K562 (cell line): ENCODE results near the gene PDE6D. TPM values are rescaled to one million over a fixed set of nuclear protein-coding genes. Genes with fewer than 3 reads are reported as not detected.

Source experiments
- C11orf30 ChIP-seq: fragments of 450-650 bp; IDR thresholded peaks from 2 replicates; pipeline ENCODE4 v1.6.1; 2016; ENCODE audit warnings: low read depth, mild to moderate bottlenecking
- CHCHD3 ChIP-seq: fragments of 250-450 bp; sonication (Bioruptor Pico); IDR thresholded peaks from 2 replicates; pipeline ENCODE4 v2.1.2; 2022; ENCODE audit warnings: mild to moderate bottlenecking
- ELF4 ChIP-seq: fragments of 450-650 bp; formaldehyde crosslinking; IDR thresholded peaks from 2 replicates; pipeline ENCODE4 v1.4.0; 2022; ENCODE audit warnings: missing genetic modification characterization
- ETV5 ChIP-seq: sonication (generic); formaldehyde crosslinking; IDR thresholded peaks from 2 replicates; pipeline ENCODE4 v1.4.0; 2020; ENCODE audit warnings: low read depth, mild to moderate bottlenecking, missing genetic modification reagents
- FOS ChIP-seq: IDR thresholded peaks from 3 replicates; pipeline ENCODE4 v1.6.1; 2011; ENCODE audit not compliant: insufficient read length; ENCODE audit errors: extremely low read depth
- FOXM1 ChIP-seq, 2 experiments: fragments of 450-650 bp in 1 of 2; sonication (generic) in 1 of 2; formaldehyde crosslinking in 1 of 2; IDR thresholded peaks; 2 replicates each; pipeline versions ENCODE4 v1.6.1 to v1.9.0; 2017 to 2022; ENCODE audit warnings: low read depth in 2 of 2, mild to moderate bottlenecking in 2 of 2, missing genetic modification reagents in 1 of 2, moderate library complexity in 1 of 2
- GTF2F1 ChIP-seq: IDR thresholded peaks from 2 replicates; pipeline ENCODE4 v1.6.1; 2011; ENCODE audit warnings: low read depth, low read length, improper control_type of control experiment
- HDAC2 ChIP-seq: fragments of 450-650 bp; IDR thresholded peaks from 2 replicates; pipeline ENCODE4 v1.6.1; 2016; ENCODE audit warnings: mild to moderate bottlenecking
- ILK ChIP-seq: fragments of 450-650 bp; IDR thresholded peaks from 2 replicates; pipeline ENCODE4 v1.6.1; 2016; ENCODE audit warnings: missing genetic modification characterization, low read depth, mild to moderate bottlenecking, missing compliant biosample characterization, moderate library complexity, borderline replicate concordance
- KDM1A ChIP-seq, 2 experiments: fragments of 450-650 bp; IDR thresholded peaks; 2 replicates each; pipeline ENCODE4 v1.6.1; 2016; ENCODE audit warnings: mild to moderate bottlenecking in 2 of 2
- KDM2B ChIP-seq: fragments of 250-450 bp; sonication (Bioruptor Pico); IDR thresholded peaks from 2 replicates; pipeline ENCODE4 v1.8.0; 2021; ENCODE audit warnings: mild to moderate bottlenecking, moderate library complexity
- KHSRP ChIP-seq: fragments of 450-650 bp; IDR thresholded peaks from 2 replicates; pipeline ENCODE4 v1.6.1; 2017
- LCOR ChIP-seq: sonication (generic); formaldehyde crosslinking; IDR thresholded peaks from 2 replicates; pipeline ENCODE4 v1.8.0; 2022; ENCODE audit warnings: mild to moderate bottlenecking, missing genetic modification reagents
- MXI1 ChIP-seq: IDR thresholded peaks from 2 replicates; pipeline ENCODE4 v1.6.1; 2011; ENCODE audit warnings: low read depth, mild to moderate bottlenecking, improper control_type of control experiment, low read length
- MYBL2 ChIP-seq, 2 experiments: fragments of 450-650 bp in 1 of 2; sonication (generic) in 1 of 2; formaldehyde crosslinking in 1 of 2; IDR thresholded peaks; 2 replicates each; pipeline versions ENCODE4 v1.6.1 to v1.8.1; 2017 to 2022; ENCODE audit warnings: borderline replicate concordance in 1 of 2, inconsistent platforms in 1 of 2, low read depth in 1 of 2, mild to moderate bottlenecking in 1 of 2, missing genetic modification reagents in 1 of 2, moderate library complexity in 1 of 2
- NRF1 ChIP-seq, 2 experiments: fragments of 450-650 bp; IDR thresholded peaks in 1 of 2; conservative IDR thresholded peaks in 1 of 2; 2 replicates each; pipeline ENCODE4 v1.6.1; 2014; ENCODE audit warnings: mild to moderate bottlenecking in 2 of 2
- SRSF1 ChIP-seq: fragments of 200-400 bp; formaldehyde crosslinking; IDR thresholded peaks from 2 replicates; pipeline ENCODE4 v1.6.1; 2017; ENCODE audit warnings: mild to moderate bottlenecking, low read depth, low read length, moderate library complexity
- SRSF7 ChIP-seq: fragments of 200-400 bp; formaldehyde crosslinking; optimal IDR thresholded peaks from 2 replicates; pipeline ENCODE3; 2017; ENCODE audit warnings: mild to moderate bottlenecking, low read depth, low read length
- SUPT5H ChIP-seq: fragments of 450-650 bp; IDR thresholded peaks from 2 replicates; pipeline ENCODE4 v1.6.1; 2016
- TAF1 ChIP-seq: IDR thresholded peaks from 2 replicates; pipeline ENCODE4 v1.6.1; 2011; ENCODE audit warnings: mild to moderate bottlenecking, low read length, moderate library complexity; ENCODE audit not compliant: insufficient read depth, control insufficient read depth, severe bottlenecking; ENCODE audit errors: extremely low read depth
- TCF7 ChIP-seq: sonication (generic); IDR thresholded peaks from 2 replicates; pipeline ENCODE4 v1.6.1; 2016; ENCODE audit warnings: antibody characterized with exemption, borderline replicate concordance
- TGIF2 ChIP-seq: sonication (generic); formaldehyde crosslinking; IDR thresholded peaks from 2 replicates; pipeline ENCODE4 v1.8.1; 2022; ENCODE audit warnings: mild to moderate bottlenecking, missing genetic modification reagents, moderate library complexity
- ZNF12 ChIP-seq: sonication (generic); formaldehyde crosslinking; IDR thresholded peaks from 2 replicates; pipeline ENCODE4 v1.4.0; 2020; ENCODE audit warnings: mild to moderate bottlenecking, missing genetic modification reagents
- ZNF143 ChIP-seq: sonication (generic); formaldehyde crosslinking; IDR thresholded peaks from 2 replicates; pipeline ENCODE4 v1.9.0; 2022; ENCODE audit warnings: mild to moderate bottlenecking, missing genetic modification reagents
- ZNF347 ChIP-seq: fragments of 450-650 bp; formaldehyde crosslinking; IDR thresholded peaks from 2 replicates; pipeline ENCODE4 v1.4.0; 2020; ENCODE audit warnings: low read depth, mild to moderate bottlenecking, moderate library complexity
- ZNF75A ChIP-seq: fragments of 450-650 bp; formaldehyde crosslinking; IDR thresholded peaks from 2 replicates; pipeline ENCODE4 v1.4.0; 2020; ENCODE audit warnings: mild to moderate bottlenecking
- polyA plus RNA-seq, 8 experiments: library from polyadenylated mRNA; depleted of rRNA in 4 of 8; stranded (reverse) in 5 of 8; unstranded in 3 of 8; fragments of >200 nt; fragmentation: Nextera tagmentation in 2 of 8; fragmentation: Illumina TruSeq in 1 of 8; extraction: Ambion mirVana in 2 of 8; extraction: Trizol in 1 of 8; gene quantifications; 2 replicates each; pipeline versions ENCODE4 v1.2.1 to v1.2.3, GENCODE V29; 2011 to 2014; ENCODE audit warnings: inconsistent platforms in 1 of 8, missing spikeins in 1 of 8
- total RNA-seq, 7 experiments: library from RNA; depleted of rRNA in 6 of 7; stranded (reverse); fragments of >200 nt in 6 of 7; fragmentation: Illumina TruSeq in 2 of 7; extraction: Trizol in 2 of 7; gene quantifications; 2 replicates each; pipeline versions ENCODE4 v1.2.1 to v1.2.3, GENCODE V29; 2011 to 2021; ENCODE audit warnings: low replicate concordance in 1 of 7
- TF ChIP-seq, protein P1 (sequence below), 2 experiments: IDR thresholded peaks; 2 replicates each; pipeline ENCODE4 v1.6.1; 2011; ENCODE audit warnings: borderline replicate concordance in 1 of 2, control low read depth in 1 of 2, low read depth in 1 of 2, low read length in 1 of 2, mild to moderate bottlenecking in 1 of 2, mixed read lengths in 1 of 2, moderate library complexity in 1 of 2; ENCODE audit not compliant: insufficient read depth in 1 of 2, insufficient read length in 1 of 2, poor library complexity in 1 of 2, severe bottlenecking in 1 of 2; ENCODE audit errors: extremely low read depth in 1 of 2
- TF ChIP-seq, protein P2 (sequence below): sonication (generic); formaldehyde crosslinking; IDR thresholded peaks from 2 replicates; pipeline ENCODE4 v1.8.0; 2022; ENCODE audit warnings: mild to moderate bottlenecking, low read depth, missing genetic modification reagents
- TF ChIP-seq, protein P3 (sequence below): fragments of 450-650 bp; formaldehyde crosslinking; IDR thresholded peaks from 2 replicates; pipeline ENCODE4 v1.4.0; 2020; ENCODE audit warnings: mild to moderate bottlenecking

Gene PDE6D
- total and polyA plus RNA-seq, 9 of the 15 experiments (the other 6 are each of a cell fraction or from before 2014, with no cell fraction given): 0.65 to 11.6 (median 7.0) TPM

DNA sequence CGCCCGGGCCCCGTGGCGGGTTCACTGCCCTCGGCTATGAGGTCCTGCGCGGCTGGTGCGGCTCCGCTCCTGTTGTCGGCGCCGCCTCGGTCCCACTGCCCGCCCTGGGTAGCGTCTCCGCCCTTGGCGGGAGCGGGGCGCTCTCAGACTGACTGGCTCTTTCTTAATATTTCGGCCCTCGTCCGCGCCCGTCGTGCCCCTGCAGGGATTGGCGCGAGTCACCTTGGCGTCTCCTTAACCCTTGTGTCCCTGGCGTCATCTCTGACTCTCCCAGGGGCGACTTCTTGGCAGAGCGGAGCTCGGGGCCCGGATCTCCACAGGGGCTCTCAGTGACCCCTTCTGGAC is 71.5 kb downstream of the PDE6D start (continued):
- no peak for TF ChIP-seq SRSF1
- no peak for TF ChIP-seq ETV5 (CRISPR knock-in tag)
- TF ChIP-seq SRSF7: no peak
- TF ChIP-seq FOS: no peak
- 0 out of 2 replicates have a peak, but pooled peaks have one; percentile 10 for TF ChIP-seq LCOR (CRISPR knock-in tag)
- TF ChIP-seq, protein P1, sequence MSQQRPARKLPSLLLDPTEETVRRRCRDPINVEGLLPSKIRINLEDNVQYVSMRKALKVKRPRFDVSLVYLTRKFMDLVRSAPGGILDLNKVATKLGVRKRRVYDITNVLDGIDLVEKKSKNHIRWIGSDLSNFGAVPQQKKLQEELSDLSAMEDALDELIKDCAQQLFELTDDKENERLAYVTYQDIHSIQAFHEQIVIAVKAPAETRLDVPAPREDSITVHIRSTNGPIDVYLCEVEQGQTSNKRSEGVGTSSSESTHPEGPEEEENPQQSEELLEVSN (IDR thresholded peaks at IDR 0.05; ENCODE audit: borderline replicate concordance in 1 of 2, extremely low read depth in 1 of 2, insufficient read depth in 1 of 2, insufficient read length in 1 of 2, low read depth in 1 of 2, low read length in 1 of 2, poor library complexity in 1 of 2, severe bottlenecking in 1 of 2): peak in 1 of 2 experiments; percentile 40
- no peak for TF ChIP-seq KDM2B (CRISPR knock-in tag)
- TF ChIP-seq ELF4 (CRISPR knock-in tag): no peak
- no peak for TF ChIP-seq FOXM1 (IDR thresholded peaks at IDR 0.05; ENCODE audit: low read depth)
- TF ChIP-seq FOXM1 (CRISPR knock-in tag; IDR thresholded peaks at IDR 0.05; ENCODE audit: low read depth): 0 out of 2 replicates have a peak, but pooled peaks have one; percentile 40
- TF ChIP-seq ZNF347: no peak
- no peak for TF ChIP-seq ZNF75A (CRISPR knock-in tag)
- TF ChIP-seq ZNF12 (CRISPR knock-in tag): no peak
- TF ChIP-seq KDM1A (IDR thresholded peaks at IDR 0.05): no peak
- no peak for TF ChIP-seq MXI1
- TF ChIP-seq TGIF2: no peak
- TF ChIP-seq SUPT5H: 0 out of 2 replicates have a peak, but pooled peaks have one; percentile 19
- no peak for TF ChIP-seq HDAC2
- TF ChIP-seq NRF1 (conservative IDR thresholded peaks at IDR 0.05 in 1 of 2, IDR thresholded peaks at IDR 0.05 in 1 of 2): no peak
- no peak for TF ChIP-seq MYBL2 (IDR thresholded peaks at IDR 0.05; ENCODE audit: low read depth)
- TF ChIP-seq MYBL2 (CRISPR knock-in tag; IDR thresholded peaks at IDR 0.05; ENCODE audit: borderline replicate concordance): no peak
- no peak for TF ChIP-seq CHCHD3 (CRISPR knock-in tag)
- no peak for TF ChIP-seq ZNF143 (CRISPR knock-in tag)
- no peak for TF ChIP-seq C11orf30
- TF ChIP-seq TAF1: peak; percentile 13
- no peak for TF ChIP-seq GTF2F1
- TF ChIP-seq TCF7: no peak
- no peak for TF ChIP-seq ILK
- TF ChIP-seq KHSRP: no peak
- TF ChIP-seq, protein P2, sequence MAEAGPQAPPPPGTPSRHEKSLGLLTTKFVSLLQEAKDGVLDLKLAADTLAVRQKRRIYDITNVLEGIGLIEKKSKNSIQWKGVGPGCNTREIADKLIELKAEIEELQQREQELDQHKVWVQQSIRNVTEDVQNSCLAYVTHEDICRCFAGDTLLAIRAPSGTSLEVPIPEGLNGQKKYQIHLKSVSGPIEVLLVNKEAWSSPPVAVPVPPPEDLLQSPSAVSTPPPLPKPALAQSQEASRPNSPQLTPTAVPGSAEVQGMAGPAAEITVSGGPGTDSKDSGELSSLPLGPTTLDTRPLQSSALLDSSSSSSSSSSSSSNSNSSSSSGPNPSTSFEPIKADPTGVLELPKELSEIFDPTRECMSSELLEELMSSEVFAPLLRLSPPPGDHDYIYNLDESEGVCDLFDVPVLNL (CRISPR knock-in tag): no peak
- TF ChIP-seq, protein P3, sequence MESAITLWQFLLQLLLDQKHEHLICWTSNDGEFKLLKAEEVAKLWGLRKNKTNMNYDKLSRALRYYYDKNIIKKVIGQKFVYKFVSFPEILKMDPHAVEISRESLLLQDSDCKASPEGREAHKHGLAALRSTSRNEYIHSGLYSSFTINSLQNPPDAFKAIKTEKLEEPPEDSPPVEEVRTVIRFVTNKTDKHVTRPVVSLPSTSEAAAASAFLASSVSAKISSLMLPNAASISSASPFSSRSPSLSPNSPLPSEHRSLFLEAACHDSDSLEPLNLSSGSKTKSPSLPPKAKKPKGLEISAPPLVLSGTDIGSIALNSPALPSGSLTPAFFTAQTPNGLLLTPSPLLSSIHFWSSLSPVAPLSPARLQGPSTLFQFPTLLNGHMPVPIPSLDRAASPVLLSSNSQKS (CRISPR knock-in tag): no peak
